HG02852 (cell line): ENCODE results near the gene LDLRAD3.
"Not testable (repeated sequence)": the region's sequence is repeated elsewhere in the genome, so short reads cannot be mapped to it uniquely, and the experiment has no call there.

Source experiments
- ATAC-seq: cut with Tn5 transposase; IDR thresholded peaks from one replicate; pipeline ENCODE4 v1.9.1; 2021; ENCODE audit warnings: mild to moderate bottlenecking, moderate library complexity; ENCODE audit not compliant: unreplicated experiment

The LDLRAD3 gene, protein sequence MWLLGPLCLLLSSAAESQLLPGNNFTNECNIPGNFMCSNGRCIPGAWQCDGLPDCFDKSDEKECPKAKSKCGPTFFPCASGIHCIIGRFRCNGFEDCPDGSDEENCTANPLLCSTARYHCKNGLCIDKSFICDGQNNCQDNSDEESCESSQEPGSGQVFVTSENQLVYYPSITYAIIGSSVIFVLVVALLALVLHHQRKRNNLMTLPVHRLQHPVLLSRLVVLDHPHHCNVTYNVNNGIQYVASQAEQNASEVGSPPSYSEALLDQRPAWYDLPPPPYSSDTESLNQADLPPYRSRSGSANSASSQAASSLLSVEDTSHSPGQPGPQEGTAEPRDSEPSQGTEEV

DNA sequence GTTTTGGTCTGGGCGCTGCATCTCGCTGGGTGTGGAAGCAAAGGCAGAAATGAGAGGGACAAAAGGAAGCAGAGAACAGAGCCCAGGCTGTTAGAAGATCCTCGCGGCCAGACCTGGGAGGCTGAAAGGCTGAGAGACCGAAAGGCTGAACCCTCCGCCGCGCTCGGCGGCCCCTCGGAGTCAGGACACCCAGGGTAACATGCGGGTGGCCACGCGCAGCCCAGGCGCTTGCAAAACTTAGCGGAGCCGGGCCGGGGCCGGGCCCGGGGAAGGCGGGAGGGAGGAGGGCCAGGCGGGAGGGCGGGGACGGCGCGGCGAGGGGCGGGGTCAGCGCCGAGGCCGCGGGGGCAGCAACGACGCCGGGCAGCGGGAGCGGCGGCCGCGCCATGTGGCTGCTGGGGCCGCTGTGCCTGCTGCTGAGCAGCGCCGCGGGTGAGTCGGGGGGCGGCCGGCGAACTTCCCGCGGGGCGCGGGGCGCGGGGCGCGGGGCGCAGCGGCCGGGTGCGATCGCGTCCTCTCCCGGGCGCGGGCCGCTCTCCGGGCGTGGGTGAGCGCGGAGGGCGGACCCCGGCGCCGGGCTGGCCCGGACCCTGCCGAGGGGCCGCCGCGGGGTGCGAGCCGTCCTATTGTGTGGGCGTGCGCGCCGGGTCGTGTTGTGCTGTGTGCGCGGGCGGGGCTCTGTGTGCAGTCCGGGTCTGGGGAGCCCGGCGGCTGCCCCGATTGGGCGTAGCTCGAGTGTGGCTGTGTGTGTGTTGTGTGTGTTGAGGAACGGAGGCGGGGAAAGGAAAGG lies at the start of gene LDLRAD3:
TSS of gene LDLRAD3 (plus strand) at position 350 of the 790 bp plus-strand sequence. CDS start at position 387, 37 bp downstream.
- peak; percentile 78 for ATAC-seq

DNA sequence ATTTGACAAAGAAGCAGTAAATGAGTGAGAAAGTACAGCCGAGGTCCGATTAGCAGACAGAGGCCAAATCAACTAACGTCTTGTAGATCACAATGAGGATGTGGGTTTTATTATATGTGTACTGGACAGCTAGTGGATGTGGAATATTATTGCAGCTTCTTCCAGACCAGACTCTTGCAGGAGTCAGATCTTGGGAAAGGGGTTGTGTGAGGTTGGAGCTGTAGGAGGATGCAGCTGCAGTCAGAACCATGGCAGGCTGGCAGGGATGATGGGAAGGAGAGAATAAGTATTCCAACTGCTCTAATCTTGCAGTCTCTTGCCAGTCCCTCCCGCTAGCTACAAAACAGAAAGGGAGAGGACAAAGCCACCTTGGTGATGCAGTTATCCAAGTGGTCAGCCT lies 46.8 kb upstream of the LDLRAD3 start:
- ATAC-seq, result no peak

DNA sequence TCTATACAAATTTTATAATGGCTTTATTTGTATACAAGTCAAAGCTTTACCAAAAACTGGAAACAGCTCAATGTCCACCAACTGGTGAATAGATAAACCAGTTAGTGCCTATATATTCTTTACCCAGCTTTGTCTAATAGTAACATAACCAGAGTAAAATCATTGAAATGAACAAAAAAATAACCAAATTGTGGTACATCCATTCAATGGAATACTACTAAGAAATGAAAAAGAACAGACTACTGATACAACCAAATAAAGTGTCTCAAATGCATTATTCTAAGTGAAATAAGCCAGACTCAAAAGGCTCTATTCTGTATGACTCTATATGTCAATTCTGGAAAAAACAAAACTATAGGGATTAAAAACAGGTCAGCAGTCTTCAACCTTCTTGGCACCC lies 40.9 kb upstream of the LDLRAD3 start:
- ATAC-seq, result no peak

DNA sequence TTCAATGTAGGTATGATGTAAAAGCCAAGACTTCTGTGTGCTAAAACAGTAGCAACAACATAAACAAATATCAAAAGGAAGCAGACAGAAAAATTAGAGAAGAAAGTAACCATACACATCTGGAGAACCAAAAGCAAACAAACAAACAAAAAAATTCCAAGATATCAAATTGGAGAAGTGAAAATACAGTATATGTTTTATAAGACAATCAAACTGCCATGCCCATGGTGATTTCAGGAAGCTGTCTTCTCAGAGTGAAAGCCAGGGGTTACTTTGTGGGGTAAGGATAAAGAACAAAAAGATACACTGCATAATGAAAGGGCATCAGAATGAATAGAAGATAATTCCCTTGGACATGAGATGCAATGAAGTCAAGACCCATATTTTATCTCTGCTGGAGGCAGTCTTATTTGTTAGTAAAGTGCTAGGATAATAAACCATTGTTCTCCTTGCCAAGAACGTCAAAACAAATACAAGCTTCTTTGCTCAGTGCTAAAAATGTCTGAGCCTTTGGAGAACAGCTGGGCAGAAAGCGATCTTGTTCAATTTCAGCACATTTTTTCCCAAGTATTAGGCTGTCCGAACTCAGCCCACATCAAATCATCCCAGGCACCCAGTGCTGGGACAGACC lies 38.1 kb upstream of the LDLRAD3 start:
- no peak for ATAC-seq

DNA sequence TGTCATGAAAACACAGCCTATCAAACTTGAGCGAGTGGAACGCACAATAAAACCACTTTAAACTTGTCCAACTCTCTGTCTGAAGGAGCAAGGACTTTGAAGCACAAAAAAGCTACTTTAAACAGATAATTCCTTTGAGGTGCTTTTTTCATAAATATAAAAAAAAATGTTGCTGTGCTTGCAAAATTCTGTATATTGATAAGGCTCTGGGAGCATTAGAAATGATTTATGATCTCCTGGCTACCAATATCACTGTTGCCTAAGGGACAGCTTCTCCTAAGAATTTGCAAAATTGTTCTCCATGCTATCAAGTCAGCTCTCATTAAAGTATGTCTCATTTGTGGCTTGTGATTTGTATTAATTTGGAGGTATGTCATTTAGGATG lies 37.6 kb upstream of the LDLRAD3 start:
- no peak for ATAC-seq

DNA sequence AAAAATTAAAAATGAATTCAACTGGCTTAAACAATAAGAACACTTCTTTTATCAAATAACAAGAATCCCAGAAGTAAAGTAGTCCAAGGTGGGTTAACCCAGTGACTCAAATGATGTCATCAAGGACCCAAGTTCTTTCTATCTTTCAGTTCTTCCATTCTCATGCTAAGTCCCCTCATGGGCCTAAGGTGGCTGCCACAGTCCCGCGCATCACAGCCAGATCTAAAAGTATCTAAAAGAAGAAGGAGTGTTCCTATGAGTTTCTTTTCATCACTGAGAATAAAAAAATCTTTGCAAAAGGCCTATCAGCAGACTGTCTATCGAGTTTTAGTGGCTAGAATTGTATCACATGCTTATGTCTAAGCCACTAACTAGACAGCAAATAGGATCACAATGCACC lies 37.2 kb upstream of the LDLRAD3 start:
- ATAC-seq, result no peak

DNA sequence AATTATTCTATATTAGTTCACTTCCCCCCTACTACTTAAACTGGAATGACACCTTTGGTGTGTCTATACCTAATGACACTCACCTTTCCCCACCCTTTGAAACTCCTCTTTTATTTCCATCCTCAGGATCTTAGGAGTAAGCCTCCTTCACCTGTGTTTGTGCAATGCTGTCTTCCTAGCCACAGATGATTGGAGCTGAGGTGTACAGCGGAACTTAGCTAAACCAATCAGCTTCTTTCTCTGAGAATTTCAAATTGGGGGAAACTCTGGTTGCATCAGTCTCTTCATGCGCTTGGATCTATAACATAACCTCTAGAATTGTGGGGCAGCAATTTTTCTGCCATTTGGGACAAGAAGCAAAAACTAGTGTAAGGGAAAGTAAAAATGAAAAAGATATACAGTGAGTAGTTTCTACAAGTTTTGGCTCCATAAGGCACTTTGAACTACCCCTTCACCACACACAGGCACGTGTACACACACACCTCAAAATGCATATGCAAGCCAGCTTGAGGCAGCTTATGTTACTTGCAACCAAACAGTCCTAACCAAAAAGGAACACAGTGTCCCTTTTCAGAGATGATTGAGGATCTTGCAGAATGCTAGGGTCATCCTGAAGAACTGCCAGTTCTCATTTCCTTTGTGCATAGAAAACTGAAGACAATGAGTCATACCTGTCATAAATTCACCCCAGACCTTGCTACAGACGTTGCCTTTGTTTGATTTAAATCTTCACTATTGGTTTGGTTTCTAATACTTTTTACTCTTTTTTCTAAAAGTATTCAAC lies 36.0 kb upstream of the LDLRAD3 start:
- ATAC-seq, result peak; percentile 80

DNA sequence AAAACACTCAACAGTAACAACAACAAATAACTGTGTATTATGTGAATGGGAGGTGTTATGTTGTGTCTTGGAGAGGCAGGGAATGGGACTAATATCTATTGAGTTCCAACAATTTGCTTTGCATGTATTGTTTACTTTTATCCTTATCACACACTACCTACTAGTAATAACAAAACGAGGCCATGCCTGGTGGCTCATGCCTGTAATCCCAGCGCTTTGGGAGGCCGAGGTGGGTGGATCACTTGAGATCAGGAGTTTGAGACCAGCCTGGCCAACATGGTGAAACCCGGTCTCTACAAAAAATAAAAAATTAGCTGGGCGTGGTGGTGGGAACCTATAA lies 35.5 kb upstream of the LDLRAD3 start:
- peak; percentile 17 for ATAC-seq

DNA sequence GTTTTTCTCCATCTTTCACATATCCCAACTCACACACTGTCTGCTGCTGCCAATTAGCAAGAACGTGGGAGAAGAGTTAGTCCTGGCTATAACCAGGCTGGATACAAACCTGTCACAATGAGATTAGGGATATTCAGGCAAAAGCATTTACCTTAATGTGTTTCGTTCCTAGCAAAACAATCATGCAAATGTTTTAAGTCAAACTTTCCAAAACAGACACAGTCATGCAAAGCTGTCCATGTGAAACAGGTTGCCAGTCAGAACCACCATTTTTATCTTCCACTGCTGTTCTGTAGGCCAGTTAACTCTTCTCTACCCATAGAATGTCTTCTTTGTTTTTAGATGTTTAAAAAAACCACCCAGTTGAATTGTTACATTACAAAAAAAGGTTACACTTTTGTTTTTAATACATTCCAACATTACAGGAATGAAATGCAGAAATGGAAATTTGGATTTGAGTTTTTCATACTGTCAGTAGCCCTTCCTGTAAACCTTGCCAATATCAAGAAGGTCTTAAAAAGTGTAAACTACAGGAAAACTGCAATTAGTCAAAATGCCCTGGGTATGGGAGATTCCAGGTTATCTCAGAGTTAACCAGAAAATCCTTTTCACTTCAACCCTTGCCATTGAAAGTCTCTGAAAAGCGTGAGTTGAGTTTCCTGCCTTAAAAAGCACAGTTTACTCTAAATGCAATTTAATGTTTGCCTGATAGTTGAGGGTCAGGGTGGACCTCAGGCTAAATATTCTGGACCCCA lies 34.2 kb upstream of the LDLRAD3 start:
- ATAC-seq, result no peak

DNA sequence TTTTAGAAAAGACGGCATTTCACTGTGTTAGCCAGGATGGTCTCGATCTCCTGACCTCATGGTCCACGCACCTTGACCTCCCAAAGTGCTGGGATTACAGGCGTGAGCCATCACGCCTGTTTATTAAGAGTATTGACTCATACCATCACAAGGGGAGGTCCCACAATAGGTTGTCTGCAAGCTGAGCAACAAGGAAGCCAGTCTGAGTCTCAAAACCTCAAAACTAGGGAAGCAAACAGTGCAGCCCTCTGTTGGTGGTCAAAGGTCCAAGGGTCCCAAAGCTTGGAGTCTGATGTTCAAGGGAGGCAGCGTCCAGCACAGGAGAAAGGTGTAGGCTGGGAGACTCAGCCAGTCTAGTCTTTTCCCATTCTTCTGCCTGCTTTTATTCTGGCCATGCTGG lies 32.8 kb upstream of the LDLRAD3 start:
- ATAC-seq, result no peak

DNA sequence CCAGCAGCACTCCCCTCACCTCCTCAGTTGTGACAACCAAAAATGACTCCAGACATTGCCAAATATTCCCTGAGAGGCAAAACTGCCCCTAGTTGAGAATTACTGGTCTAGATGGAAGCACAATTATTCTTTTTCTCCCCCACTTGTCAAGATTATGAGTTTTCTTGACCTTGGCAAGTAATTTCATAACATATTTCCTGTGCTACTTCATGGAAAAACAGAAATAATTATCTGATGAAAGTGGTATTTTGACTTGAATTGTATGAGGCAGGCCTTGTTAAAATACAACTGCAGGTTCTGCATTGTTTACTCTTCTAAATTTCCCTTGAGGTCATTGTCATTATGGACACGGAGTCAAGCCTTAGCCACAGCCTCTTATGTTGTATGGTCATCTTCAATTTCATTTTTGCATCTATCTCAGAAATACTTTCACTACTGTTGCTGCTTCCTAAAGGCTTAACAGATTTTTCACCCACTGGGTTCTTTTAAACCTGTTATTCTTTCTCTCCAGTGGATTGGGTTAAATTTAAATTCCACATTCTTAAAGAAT lies 32.2 kb upstream of the LDLRAD3 start:
- no peak for ATAC-seq

DNA sequence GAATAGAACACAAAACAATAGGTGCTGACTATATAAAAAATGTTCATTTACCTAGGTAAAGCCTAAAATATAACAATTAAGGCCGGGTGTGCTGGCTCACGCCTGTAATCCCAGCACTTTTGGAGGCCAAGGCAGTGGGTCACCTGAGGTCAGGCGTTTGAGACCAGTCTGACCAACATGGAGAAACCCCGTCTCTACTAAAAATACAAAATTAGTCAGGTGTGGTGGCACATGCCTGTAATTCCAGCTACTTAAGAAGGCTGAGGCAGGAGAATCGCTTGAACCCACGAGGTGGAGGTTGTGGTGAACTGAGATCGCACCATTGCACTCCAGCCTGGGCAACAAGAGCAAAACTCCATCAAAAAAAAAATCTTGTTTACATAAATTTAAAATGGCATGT lies 31.4 kb upstream of the LDLRAD3 start:
- not testable (repeated sequence) for ATAC-seq

DNA sequence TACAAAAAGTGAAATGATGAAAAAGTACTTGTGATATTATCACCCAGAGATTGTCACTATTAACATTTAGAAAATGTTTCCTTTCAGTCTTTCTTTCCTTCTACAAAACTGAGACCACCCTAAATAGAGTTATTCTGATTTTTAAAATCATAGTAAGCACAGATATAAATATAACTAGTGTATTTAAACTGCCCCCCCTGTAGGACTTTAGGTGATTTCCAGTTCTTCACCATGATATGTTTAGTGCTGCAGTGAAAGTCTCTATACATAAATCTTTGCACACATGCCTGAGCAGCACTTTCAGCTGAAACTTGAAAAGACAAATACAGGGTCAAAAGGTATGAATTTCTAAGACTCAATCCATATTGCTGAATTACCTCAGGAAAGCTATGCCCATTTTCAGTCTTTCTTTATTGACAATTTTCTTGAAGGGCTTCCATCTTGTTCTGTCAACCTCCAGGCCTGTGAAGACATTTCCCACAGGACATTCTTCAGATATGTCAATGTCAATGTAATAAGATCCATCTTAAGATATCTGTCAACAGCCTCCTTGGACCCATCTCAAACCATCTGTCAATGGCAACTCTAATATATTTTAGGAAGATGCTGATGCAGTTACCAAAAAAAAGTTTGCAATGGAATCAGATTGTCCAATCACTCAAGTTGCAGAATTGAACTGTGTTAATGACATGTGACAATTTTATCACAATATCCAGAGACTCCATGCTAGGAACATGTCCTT lies 30.8 kb upstream of the LDLRAD3 start:
- no peak for ATAC-seq

DNA sequence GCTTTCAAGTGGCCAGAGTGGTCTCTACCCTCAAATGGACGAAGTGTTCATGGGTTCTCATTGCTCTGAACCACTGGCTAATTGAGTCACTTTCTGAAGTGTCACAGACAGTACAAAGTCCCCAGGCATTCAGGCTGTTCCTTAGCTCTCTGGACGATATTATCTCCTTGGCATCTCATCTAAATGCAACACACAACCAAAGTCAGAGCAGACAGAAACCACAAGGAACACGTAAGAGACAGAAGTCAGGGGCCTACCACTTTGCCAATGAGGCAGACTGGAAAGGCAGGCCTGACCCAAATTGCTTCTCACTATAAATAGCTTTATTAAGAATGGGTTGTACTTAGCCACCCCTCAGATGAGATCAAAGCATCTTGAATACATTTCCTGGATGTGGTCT lies 29.0 kb upstream of the LDLRAD3 start:
- ATAC-seq, result no peak

DNA sequence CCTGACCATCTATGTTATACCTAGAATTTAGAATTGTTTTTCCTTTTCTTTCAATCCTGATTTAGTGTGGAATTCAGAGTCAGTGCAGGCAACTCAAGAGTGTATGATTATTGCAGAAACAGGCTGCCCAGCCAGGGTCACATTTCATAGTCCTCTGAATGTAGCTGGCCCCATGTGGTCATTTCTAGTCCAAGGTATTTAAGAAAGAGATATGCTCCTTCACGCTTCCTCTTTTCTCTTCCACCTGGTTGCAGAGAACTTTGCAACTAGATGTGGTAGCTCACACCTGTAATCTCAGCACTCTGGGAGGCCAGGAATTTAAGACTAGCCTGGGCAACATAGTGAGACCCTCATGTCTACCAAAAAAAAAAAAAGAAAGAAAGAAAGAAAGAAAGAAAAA lies 27.6 kb upstream of the LDLRAD3 start:
- ATAC-seq, result no peak

DNA sequence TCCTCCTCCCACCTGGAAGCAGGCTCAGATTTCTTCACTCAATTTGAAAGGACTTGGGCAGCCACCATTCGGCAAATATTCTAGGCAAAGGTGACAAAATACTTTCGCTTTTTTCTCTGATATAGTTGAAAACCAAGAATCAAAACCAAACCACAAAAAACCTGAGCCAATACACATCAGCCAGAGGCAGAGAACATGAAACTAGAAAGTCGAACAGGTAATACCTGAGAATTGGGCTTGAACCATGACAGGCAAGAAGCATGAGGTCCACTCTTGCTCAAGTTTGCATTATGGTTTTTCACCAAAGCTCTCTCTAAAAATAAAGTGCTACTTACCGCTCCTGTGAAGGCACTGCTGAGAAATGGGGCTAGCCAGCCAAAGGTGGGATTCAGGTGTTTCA lies 26.2 kb upstream of the LDLRAD3 start:
- ATAC-seq, result peak; percentile 71

DNA sequence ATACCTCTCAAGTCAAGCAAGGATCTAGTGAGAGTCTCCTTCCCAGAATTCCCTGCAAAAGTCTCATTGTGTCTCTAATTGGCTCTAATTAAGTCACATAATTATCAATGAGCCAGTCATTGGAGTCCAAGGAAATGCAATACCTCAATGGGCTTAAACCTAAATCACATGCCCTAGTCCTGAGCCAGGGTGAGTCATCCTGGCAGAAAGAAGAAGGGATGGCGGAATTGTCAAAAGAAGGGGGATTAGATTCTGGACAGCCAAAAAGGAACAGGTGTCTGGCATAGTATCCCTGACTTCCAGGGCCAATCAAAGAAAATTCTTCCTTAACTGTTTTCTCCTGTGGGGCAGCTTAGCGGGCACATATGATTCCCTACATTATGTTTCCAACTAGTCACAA lies 25.1 kb upstream of the LDLRAD3 start:
- ATAC-seq, result no peak

DNA sequence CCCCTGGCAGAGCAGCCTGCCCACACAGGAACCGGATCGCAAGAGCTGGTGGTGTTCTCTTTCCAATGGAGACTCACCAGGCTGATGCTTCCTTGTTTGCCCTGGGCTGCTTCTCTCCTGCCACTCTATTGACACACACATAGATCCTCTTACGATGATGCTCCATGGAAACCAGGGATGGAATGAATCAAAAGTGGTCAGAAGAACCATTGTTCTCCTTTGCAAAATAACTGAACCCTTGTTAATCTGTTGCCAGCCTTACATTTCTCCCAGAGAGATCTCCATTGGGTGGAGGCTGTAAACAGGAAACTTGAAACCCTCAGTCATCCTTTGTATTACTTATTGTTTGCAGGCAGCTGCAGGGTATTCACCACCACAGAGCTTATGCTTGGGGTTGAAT lies 24.6 kb upstream of the LDLRAD3 start:
- ATAC-seq, result no peak

DNA sequence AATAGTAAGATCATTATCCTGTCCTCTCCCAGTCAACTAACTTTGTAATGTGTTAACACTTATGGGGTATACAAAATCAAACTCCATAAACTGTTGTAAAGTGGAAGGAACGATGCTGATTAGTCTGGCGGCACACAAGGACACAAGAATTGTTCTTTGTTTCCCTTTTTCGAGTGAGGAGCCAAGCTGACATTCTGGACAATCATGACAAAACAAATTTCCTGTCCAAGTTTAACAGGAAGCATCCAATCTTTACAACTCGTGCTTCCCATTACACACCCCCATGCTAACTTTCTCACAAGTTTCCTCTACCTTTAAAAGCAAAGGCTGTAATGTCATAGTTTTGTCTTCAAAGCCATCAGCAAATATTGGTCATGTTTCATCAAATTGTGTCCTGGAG lies 20.4 kb upstream of the LDLRAD3 start:
- no peak for ATAC-seq

DNA sequence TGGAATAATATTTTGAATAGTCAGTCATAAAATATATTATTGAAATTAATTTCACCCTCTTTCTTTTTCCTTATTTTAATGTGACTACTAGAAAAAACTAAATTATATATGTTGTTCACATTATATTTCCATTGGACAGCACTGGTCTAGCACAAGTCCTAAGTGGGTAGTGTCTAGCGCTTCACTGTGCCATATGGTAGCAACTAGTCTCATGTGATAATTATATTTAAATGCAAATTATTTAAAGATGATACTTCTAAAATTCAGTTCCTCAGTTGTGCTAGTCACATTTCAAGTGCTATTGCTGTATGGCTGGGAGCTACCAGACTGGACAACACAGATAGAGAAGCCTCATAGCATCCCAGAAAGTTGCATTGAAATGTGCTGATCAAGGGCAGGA lies 19.1 kb upstream of the LDLRAD3 start:
- no peak for ATAC-seq
